Activated B cell treated with CpG ODN at 0.5 μM for 24 hours (primary cell): ENCODE data around the gene PPP6R3. TPM values are rescaled to one million over a fixed set of nuclear protein-coding genes. Genes with fewer than 3 reads are reported as not detected.

ENCODE experiments used
- ATAC-seq: fragments of 200-7000 bp; cut with Tn5 transposase; one replicate; pipeline ENCODE4 v1.10.0; 2021; ENCODE audit warnings: low read depth, mild to moderate bottlenecking, moderate library complexity
- CTCF ChIA-PET: fragments of 350-600 bp; sonication (Branson Sonifier 250); formaldehyde crosslinking; loops from one replicate; lab custom pipeline; 2021; ENCODE audit warnings: antibody characterized with exemption; lab: Charles Lee
- POLR2A ChIA-PET: fragments of 350-600 bp; sonication (Branson Sonifier 250); formaldehyde crosslinking; loops from one replicate; lab custom pipeline; 2021; ENCODE audit warnings: antibody characterized with exemption; lab: Charles Lee
- DNase-seq: peaks from one replicate; pipeline ENCODE4 v3.0.0; 2022
- H3K27ac Mint-ChIP-seq: one replicate; pipeline ENCODE4 v1.8.0; 2020; ENCODE audit warnings: mixed read lengths
- H3K27me3 Mint-ChIP-seq: one replicate; pipeline ENCODE4 v1.8.0; 2021; ENCODE audit warnings: mixed read lengths
- H3K36me3 Mint-ChIP-seq: one replicate; pipeline ENCODE4 v1.8.0; 2021; ENCODE audit warnings: low read depth, mixed read lengths
- H3K4me1 Mint-ChIP-seq: one replicate; pipeline ENCODE4 v1.8.0; 2021; ENCODE audit warnings: mixed read lengths
- H3K4me3 Mint-ChIP-seq: one replicate; pipeline ENCODE4 v1.8.0; 2020; ENCODE audit warnings: mild to moderate bottlenecking, mixed read lengths
- H3K9me3 Mint-ChIP-seq: one replicate; pipeline ENCODE4 v1.8.0; 2020; ENCODE audit warnings: mixed read lengths
- CTCF ChIP-seq: fragments of 200-600 bp; IDR thresholded peaks from one replicate; pipeline ENCODE4 v1.8.0; 2022; ENCODE audit warnings: antibody characterized with exemption, mild to moderate bottlenecking
- intact Hi-C: fragments of 100-400 bp; cut with micrococcal nuclease; formaldehyde crosslinking; loops from one replicate; pipeline ENCODE4 v1.15.1; 2024
- total RNA-seq: library from RNA; stranded (reverse); gene quantifications from 2 replicates; pipeline ENCODE4 v1.2.3, GENCODE V29; 2022

Gene PPP6R3
- total RNA-seq, 1 donor from 2014 or later = 147 TPM

- no peak for TF ChIP-seq CTCF
- ATAC-seq = no peak
- intact Hi-C loops = no loop called here
- Mint-ChIP-seq H3K9me3 (no peaks in the 10 kb centered on the region), H3K4me1 (no peaks in the 10 kb centered on the region), H3K27me3 (peaks cover 16% of the 10 kb centered on the region), H3K4me3 (no peak overlapping the region), H3K27ac (no peak overlapping the region), H3K36me3 (no peaks in the 10 kb centered on the region)
- POLR2A ChIA-PET = no interaction called here
- CTCF ChIA-PET = no interaction called here
- no peak for DNase-seq
Observed at GRCh38 chr11:68661014-68661413, 200.5 kb downstream of the PPP6R3 start.

- Mint-ChIP-seq H3K27ac (no peak overlapping the region), H3K4me3 (no peak overlapping the region), H3K4me1 (no peaks in the 10 kb centered on the region), H3K9me3 (no peaks in the 10 kb centered on the region), H3K27me3 (peaks cover 18% of the 10 kb centered on the region), H3K36me3 (no peaks in the 10 kb centered on the region)
- TF ChIP-seq CTCF = no peak
- DNase-seq (no peak), ATAC-seq (no peak)
- ChIA-PET CTCF (no interaction called here), POLR2A (no interaction called here)
- intact Hi-C loops = no loop called here
Observed at GRCh38 chr11:68661697-68662603, 201.4 kb downstream of the PPP6R3 start.

- no peak for TF ChIP-seq CTCF
- no peak for DNase-seq
- Mint-ChIP-seq H3K4me1 (no peaks in the 10 kb centered on the region), H3K9me3 (no peaks in the 10 kb centered on the region), H3K36me3 (no peaks in the 10 kb centered on the region), H3K27ac (no peak overlapping the region), H3K27me3 (peaks cover 13% of the 10 kb centered on the region), H3K4me3 (no peak overlapping the region)
- intact Hi-C loops = no loop called here
- ChIA-PET POLR2A (no interaction called here), CTCF (no interaction called here)
- no peak for ATAC-seq
Observed at GRCh38 chr11:68663482-68664010, 203.0 kb downstream of the PPP6R3 start.

- Mint-ChIP-seq H3K27ac (no peak overlapping the region), H3K36me3 (no peaks in the 10 kb centered on the region), H3K27me3 (peaks cover 13% of the 10 kb centered on the region), H3K4me1 (no peaks in the 10 kb centered on the region), H3K9me3 (no peaks in the 10 kb centered on the region), H3K4me3 (no peak overlapping the region)
- ChIA-PET CTCF (no interaction called here), POLR2A (no interaction called here)
- intact Hi-C loops = no loop called here
- no peak for TF ChIP-seq CTCF
- DNase-seq (no peak), ATAC-seq (no peak)
Observed at GRCh38 chr11:68664141-68664540, 203.6 kb downstream of the PPP6R3 start.

DNA sequence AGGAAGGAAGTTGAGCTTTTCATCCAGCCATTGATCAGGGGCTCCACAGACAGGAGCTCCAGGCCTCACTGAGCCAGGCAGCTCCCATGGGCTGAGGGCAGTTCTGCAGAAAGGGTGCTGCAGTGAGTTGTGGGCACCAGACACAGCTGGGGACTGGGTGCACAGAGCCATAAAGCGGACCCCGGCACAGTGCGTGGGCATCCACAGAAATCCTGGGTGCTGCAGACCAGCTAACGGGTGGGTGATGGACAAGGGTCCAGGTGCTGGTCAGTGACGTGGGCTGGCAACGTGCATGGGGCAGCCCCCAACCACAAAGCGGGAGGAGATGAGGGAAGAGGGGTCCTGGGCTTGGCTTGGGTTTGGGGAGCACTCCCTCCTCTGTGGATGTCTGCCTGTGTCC lies 204.4 kb downstream of the PPP6R3 start:
- CTCF ChIA-PET = no interaction called here
- no peak for ATAC-seq
- peaks cover 13% of the 10 kb centered on the region for H3K27me3 Mint-ChIP-seq

More for the DNA sequence above, 204.4 kb downstream of the PPP6R3 start:
- no peaks in the 10 kb centered on the region for H3K36me3 Mint-ChIP-seq
- H3K4me1 Mint-ChIP-seq = no peaks in the 10 kb centered on the region
- H3K4me3 Mint-ChIP-seq = no peak overlapping the region
- H3K27ac Mint-ChIP-seq = no peak overlapping the region
- no peaks in the 10 kb centered on the region for H3K9me3 Mint-ChIP-seq
- no peak for DNase-seq
- TF ChIP-seq CTCF = no peak
- intact Hi-C loops = no loop called here
- POLR2A ChIA-PET = no interaction called here
